WTC11 (cell line): ENCODE data around the gene TUB. TPM values are rescaled to one million over a fixed set of nuclear protein-coding genes. Genes with fewer than 3 reads are reported as not detected.

Experiments used
- ATAC-seq: fragments of 200-7000 bp; cut with Tn5 transposase; 2 replicates; pipeline ENCODE4 v1.10.0; 2021; ENCODE audit warnings: mild to moderate bottlenecking, moderate library complexity
- CTCF ChIA-PET: fragments of 300-600 bp; sonication (Branson Sonifier 250); formaldehyde crosslinking; loops from one replicate; lab custom pipeline; 2021; ENCODE audit warnings: antibody characterized with exemption; lab: Charles Lee
- POLR2A ChIA-PET: fragments of 350-600 bp; sonication (Branson Sonifier 250); formaldehyde crosslinking; loops from one replicate; lab custom pipeline; 2021; ENCODE audit warnings: antibody characterized with exemption; lab: Charles Lee
- DNase-seq: peaks from one replicate; pipeline ENCODE4 v3.0.0; 2021; ENCODE audit warnings: low spot score
- H3K27ac Mint-ChIP-seq: 2 replicates; pipeline ENCODE4 v1.8.0; 2021; ENCODE audit warnings: mixed read lengths
- H3K27me3 Mint-ChIP-seq: 2 replicates; pipeline ENCODE4 v1.8.0; 2021; ENCODE audit warnings: low read depth, mild to moderate bottlenecking, moderate library complexity, mixed read lengths
- H3K36me3 Mint-ChIP-seq: 2 replicates; pipeline ENCODE4 v1.8.0; 2021; ENCODE audit warnings: mixed read lengths
- H3K4me1 Mint-ChIP-seq: 2 replicates; pipeline ENCODE4 v1.8.0; 2022; ENCODE audit warnings: mixed read lengths
- H3K4me3 Mint-ChIP-seq: 2 replicates; pipeline ENCODE4 v1.8.0; 2021; ENCODE audit warnings: mild to moderate bottlenecking, moderate library complexity, mixed read lengths
- H3K9me3 Mint-ChIP-seq: 2 replicates; pipeline ENCODE4 v1.8.0; 2021; ENCODE audit warnings: mixed read lengths
- CREM ChIP-seq: sonication (generic); formaldehyde crosslinking; IDR thresholded peaks from 2 replicates; pipeline ENCODE4 v1.8.1; 2022; ENCODE audit warnings: mild to moderate bottlenecking, missing genetic modification reagents, moderate library complexity
- JAZF1 ChIP-seq: fragments of 250-450 bp; sonication (Bioruptor Pico); IDR thresholded peaks from 2 replicates; pipeline ENCODE4 v1.9.0; 2021; ENCODE audit warnings: moderate library complexity, mild to moderate bottlenecking, inconsistent platforms
- NFATC4 ChIP-seq: fragments of 250-450 bp; sonication (Bioruptor Pico); IDR thresholded peaks from 2 replicates; pipeline ENCODE4 v1.9.0; 2021; ENCODE audit warnings: mild to moderate bottlenecking
- NR3C1 ChIP-seq: sonication (generic); formaldehyde crosslinking; conservative IDR thresholded peaks from 2 replicates; pipeline ENCODE4 v1.8.1; 2023; ENCODE audit warnings: low read depth, mild to moderate bottlenecking, missing genetic modification reagents
- SMAD4 ChIP-seq: sonication (generic); formaldehyde crosslinking; IDR thresholded peaks from 2 replicates; pipeline ENCODE4 v1.8.0; 2022; ENCODE audit warnings: mild to moderate bottlenecking, missing genetic modification reagents
- ZNF138 ChIP-seq: sonication (generic); formaldehyde crosslinking; conservative IDR thresholded peaks from 2 replicates; pipeline ENCODE4 v1.8.1; 2022; ENCODE audit warnings: mild to moderate bottlenecking, moderate library complexity, missing genetic modification reagents
- total RNA-seq: library from RNA; stranded (reverse); gene quantifications from 3 replicates; pipeline ENCODE4 v1.2.3, GENCODE V29; 2021
- TF ChIP-seq, protein P1 (sequence below): sonication (generic); formaldehyde crosslinking; conservative IDR thresholded peaks from 2 replicates; pipeline ENCODE4 v1.8.1; 2022; ENCODE audit warnings: mild to moderate bottlenecking, missing genetic modification reagents
- TF ChIP-seq, protein P2 (sequence below): fragments of 250-450 bp; sonication (Bioruptor Pico); IDR thresholded peaks from 2 replicates; pipeline ENCODE4 v1.8.0; 2021; ENCODE audit warnings: mild to moderate bottlenecking
- TF ChIP-seq, protein P3 (sequence below): fragments of 200-600 bp; IDR thresholded peaks from 2 replicates; pipeline ENCODE4 v1.8.0; 2022; ENCODE audit warnings: antibody characterized with exemption
- TF ChIP-seq, protein P4 (sequence below): sonication (generic); formaldehyde crosslinking; IDR thresholded peaks from 2 replicates; pipeline ENCODE4 v1.8.0; 2023; ENCODE audit warnings: missing genetic modification reagents
- TF ChIP-seq, protein P5 (sequence below): sonication (generic); formaldehyde crosslinking; IDR thresholded peaks from 2 replicates; pipeline ENCODE4 v1.8.1; 2023; ENCODE audit warnings: mild to moderate bottlenecking, missing genetic modification reagents, moderate library complexity
- TF ChIP-seq, protein P6 (sequence below): fragments of 250-450 bp; sonication (Bioruptor Pico); IDR thresholded peaks from 2 replicates; pipeline ENCODE4 v1.9.0; 2021; ENCODE audit warnings: moderate library complexity, mild to moderate bottlenecking, inconsistent platforms, borderline replicate concordance
- TF ChIP-seq, protein P7 (sequence below): sonication (generic); formaldehyde crosslinking; IDR thresholded peaks from 2 replicates; pipeline ENCODE4 v1.8.1; 2023; ENCODE audit warnings: mild to moderate bottlenecking, missing genetic modification reagents, borderline replicate concordance
- TF ChIP-seq, protein P8 (sequence below): sonication (generic); formaldehyde crosslinking; IDR thresholded peaks from 2 replicates; pipeline ENCODE4 v1.8.1; 2022; ENCODE audit warnings: missing genetic modification reagents, borderline replicate concordance
- TF ChIP-seq, protein P9 (sequence below): fragments of 250-450 bp; sonication (Bioruptor Pico); conservative IDR thresholded peaks from 2 replicates; pipeline ENCODE4 v1.9.0; 2021; ENCODE audit warnings: mild to moderate bottlenecking

Gene TUB
- total RNA-seq, 1 experiment from 2014 or later, result 32.1 TPM

DNA sequence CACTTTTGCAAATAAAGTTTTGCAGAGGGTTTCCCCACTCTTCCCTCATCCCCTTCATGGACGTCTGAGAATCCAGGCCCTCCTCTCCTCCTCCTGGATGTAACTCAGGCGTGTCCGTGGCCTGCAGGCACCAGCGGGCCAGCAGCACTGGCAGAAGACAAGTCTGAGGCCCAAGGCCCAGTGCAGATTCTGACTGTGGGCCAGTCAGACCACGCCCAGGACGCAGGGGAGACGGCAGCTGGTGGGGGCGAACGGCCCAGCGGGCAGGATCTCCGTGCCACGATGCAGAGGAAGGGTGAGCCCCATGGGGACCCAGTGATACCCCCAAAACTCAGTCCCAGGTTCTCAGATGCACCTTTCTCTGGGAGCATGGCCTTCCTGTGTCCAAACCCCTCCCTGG lies 14.4 kb downstream of the TUB start (continued):
- TF ChIP-seq, protein P1, sequence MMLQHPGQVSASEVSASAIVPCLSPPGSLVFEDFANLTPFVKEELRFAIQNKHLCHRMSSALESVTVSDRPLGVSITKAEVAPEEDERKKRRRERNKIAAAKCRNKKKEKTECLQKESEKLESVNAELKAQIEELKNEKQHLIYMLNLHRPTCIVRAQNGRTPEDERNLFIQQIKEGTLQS (CRISPR knock-in tag), result no peak
- no peak for TF ChIP-seq NFATC4 (CRISPR knock-in tag)

DNA sequence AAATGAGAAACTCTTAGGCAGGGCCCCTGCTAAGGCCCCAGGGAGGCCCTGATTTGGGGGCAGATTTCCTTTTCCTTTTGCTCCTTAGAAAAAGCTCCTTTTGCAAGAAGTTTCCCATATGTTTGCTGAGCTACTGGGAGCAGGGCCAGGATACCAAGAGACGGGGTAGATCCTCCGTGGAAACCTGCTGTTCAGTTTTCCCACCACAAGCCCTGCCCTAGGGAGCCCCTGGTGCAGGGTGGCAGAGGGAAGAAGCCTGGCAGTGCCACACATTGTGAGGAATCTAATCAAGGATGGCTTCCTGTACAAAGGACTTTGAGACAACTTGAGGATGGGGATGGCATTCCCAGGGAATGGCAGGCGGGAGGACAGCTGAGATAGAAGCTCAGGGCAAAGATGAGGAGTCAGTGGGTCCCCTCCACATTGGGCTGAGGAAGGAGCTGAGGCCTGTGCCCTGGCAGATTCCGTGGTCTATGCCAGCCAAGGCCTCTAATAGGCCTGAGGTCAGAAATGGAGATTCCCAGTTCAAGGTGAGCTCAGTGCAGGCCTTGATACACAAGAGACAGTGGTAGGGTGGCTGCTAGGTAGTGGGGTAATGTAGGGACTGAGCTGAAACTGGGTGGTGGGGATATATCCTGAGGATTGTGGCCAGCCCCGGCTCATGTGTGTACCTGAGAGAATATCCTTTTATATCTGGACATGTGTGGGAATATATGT lies 15.0 kb downstream of the TUB start:
- CTCF ChIA-PET, result interaction anchor here (0.7 to 5.5 kb wide), 7 partner anchors 41 to 191 kb away, joined by 3 to 133 read pairs (median 3); partner anchors contain the start of gene EIF3F
- no peak overlapping the region for H3K4me3 Mint-ChIP-seq
- POLR2A ChIA-PET, result no interaction called here
- ATAC-seq (no peak), DNase-seq (no peak)
- H3K9me3 Mint-ChIP-seq, result no peaks in the 10 kb centered on the region
- H3K36me3 Mint-ChIP-seq, result peaks cover 37% of the 10 kb centered on the region
- H3K4me1 Mint-ChIP-seq, result peaks cover 2% of the 10 kb centered on the region; the same call in 1 of the 2 replicates
- H3K27me3 Mint-ChIP-seq, result no peaks in the 10 kb centered on the region
- no peak overlapping the region for H3K27ac Mint-ChIP-seq
- TF ChIP-seq, protein P2, sequence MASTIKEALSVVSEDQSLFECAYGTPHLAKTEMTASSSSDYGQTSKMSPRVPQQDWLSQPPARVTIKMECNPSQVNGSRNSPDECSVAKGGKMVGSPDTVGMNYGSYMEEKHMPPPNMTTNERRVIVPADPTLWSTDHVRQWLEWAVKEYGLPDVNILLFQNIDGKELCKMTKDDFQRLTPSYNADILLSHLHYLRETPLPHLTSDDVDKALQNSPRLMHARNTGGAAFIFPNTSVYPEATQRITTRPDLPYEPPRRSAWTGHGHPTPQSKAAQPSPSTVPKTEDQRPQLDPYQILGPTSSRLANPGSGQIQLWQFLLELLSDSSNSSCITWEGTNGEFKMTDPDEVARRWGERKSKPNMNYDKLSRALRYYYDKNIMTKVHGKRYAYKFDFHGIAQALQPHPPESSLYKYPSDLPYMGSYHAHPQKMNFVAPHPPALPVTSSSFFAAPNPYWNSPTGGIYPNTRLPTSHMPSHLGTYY, result no peak
- TF ChIP-seq ZNF138 (CRISPR knock-in tag), result no peak
- no peak for TF ChIP-seq CREM (CRISPR knock-in tag)
- TF ChIP-seq, protein P3, sequence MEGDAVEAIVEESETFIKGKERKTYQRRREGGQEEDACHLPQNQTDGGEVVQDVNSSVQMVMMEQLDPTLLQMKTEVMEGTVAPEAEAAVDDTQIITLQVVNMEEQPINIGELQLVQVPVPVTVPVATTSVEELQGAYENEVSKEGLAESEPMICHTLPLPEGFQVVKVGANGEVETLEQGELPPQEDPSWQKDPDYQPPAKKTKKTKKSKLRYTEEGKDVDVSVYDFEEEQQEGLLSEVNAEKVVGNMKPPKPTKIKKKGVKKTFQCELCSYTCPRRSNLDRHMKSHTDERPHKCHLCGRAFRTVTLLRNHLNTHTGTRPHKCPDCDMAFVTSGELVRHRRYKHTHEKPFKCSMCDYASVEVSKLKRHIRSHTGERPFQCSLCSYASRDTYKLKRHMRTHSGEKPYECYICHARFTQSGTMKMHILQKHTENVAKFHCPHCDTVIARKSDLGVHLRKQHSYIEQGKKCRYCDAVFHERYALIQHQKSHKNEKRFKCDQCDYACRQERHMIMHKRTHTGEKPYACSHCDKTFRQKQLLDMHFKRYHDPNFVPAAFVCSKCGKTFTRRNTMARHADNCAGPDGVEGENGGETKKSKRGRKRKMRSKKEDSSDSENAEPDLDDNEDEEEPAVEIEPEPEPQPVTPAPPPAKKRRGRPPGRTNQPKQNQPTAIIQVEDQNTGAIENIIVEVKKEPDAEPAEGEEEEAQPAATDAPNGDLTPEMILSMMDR, result no peak
- TF ChIP-seq, protein P4, sequence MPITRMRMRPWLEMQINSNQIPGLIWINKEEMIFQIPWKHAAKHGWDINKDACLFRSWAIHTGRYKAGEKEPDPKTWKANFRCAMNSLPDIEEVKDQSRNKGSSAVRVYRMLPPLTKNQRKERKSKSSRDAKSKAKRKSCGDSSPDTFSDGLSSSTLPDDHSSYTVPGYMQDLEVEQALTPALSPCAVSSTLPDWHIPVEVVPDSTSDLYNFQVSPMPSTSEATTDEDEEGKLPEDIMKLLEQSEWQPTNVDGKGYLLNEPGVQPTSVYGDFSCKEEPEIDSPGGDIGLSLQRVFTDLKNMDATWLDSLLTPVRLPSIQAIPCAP (CRISPR knock-in tag), result no peak
- no peak for TF ChIP-seq SMAD4 (CRISPR knock-in tag)
- TF ChIP-seq, protein P5, sequence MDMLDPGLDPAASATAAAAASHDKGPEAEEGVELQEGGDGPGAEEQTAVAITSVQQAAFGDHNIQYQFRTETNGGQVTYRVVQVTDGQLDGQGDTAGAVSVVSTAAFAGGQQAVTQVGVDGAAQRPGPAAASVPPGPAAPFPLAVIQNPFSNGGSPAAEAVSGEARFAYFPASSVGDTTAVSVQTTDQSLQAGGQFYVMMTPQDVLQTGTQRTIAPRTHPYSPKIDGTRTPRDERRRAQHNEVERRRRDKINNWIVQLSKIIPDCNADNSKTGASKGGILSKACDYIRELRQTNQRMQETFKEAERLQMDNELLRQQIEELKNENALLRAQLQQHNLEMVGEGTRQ, result no peak
- no peak for TF ChIP-seq JAZF1 (CRISPR knock-in tag)
- TF ChIP-seq, protein P6, sequence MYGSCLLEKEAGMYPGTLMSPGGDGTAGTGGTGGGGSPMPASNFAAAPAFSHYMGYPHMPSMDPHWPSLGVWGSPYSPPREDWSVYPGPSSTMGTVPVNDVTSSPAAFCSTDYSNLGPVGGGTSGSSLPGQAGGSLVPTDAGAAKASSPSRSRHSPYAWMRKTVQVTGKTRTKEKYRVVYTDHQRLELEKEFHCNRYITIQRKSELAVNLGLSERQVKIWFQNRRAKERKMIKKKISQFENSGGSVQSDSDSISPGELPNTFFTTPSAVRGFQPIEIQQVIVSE, result no peak
- TF ChIP-seq, protein P7, sequence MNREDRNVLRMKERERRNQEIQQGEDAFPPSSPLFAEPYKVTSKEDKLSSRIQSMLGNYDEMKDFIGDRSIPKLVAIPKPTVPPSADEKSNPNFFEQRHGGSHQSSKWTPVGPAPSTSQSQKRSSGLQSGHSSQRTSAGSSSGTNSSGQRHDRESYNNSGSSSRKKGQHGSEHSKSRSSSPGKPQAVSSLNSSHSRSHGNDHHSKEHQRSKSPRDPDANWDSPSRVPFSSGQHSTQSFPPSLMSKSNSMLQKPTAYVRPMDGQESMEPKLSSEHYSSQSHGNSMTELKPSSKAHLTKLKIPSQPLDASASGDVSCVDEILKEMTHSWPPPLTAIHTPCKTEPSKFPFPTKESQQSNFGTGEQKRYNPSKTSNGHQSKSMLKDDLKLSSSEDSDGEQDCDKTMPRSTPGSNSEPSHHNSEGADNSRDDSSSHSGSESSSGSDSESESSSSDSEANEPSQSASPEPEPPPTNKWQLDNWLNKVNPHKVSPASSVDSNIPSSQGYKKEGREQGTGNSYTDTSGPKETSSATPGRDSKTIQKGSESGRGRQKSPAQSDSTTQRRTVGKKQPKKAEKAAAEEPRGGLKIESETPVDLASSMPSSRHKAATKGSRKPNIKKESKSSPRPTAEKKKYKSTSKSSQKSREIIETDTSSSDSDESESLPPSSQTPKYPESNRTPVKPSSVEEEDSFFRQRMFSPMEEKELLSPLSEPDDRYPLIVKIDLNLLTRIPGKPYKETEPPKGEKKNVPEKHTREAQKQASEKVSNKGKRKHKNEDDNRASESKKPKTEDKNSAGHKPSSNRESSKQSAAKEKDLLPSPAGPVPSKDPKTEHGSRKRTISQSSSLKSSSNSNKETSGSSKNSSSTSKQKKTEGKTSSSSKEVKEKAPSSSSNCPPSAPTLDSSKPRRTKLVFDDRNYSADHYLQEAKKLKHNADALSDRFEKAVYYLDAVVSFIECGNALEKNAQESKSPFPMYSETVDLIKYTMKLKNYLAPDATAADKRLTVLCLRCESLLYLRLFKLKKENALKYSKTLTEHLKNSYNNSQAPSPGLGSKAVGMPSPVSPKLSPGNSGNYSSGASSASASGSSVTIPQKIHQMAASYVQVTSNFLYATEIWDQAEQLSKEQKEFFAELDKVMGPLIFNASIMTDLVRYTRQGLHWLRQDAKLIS, result no peak
- TF ChIP-seq, protein P8, sequence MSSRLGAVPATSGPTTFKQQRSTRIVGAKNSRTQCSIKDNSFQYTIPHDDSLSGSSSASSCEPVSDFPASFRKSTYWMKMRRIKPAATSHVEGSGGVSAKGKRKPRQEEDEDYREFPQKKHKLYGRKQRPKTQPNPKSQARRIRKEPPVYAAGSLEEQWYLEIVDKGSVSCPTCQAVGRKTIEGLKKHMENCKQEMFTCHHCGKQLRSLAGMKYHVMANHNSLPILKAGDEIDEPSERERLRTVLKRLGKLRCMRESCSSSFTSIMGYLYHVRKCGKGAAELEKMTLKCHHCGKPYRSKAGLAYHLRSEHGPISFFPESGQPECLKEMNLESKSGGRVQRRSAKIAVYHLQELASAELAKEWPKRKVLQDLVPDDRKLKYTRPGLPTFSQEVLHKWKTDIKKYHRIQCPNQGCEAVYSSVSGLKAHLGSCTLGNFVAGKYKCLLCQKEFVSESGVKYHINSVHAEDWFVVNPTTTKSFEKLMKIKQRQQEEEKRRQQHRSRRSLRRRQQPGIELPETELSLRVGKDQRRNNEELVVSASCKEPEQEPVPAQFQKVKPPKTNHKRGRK (CRISPR knock-in tag), result no peak
- TF ChIP-seq, protein P9, sequence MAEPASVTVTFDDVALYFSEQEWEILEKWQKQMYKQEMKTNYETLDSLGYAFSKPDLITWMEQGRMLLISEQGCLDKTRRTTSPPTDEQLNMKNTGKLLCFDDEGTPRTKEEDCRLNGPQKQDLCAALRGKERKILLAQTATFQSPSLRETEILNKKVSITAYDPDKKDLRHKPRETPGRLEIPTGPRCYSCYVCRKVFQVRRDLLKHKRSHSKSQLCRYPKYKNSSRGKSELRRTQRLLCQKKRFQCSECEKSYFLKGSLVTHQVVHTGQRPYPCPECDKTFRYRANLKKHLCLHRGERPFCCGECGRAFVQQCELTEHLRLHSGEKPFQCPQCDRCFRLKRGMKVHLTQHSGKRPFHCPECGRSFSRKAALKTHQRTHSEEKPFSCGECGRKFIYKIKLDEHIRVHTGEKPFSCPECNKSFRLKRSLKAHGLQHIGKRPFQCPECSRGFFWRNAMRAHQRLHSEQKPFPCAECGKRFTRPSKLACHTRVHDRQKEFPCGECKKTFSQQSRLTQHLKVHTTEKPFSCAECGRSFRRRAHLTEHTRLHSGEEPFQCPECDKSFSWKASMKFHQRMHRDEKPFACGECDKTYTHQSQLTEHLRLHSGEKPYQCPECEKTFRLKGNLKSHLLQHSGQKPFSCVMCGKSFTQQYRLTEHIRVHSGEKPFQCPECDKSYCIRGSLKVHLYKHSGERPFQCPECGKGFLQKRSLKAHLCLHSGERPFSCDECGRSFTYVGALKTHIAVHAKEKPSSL, result no peak
- TF ChIP-seq NR3C1, result no peak
